HCT116 (cell line): ENCODE measurements around the gene POFUT2. TPM values are rescaled to one million over a fixed set of nuclear protein-coding genes. Genes with fewer than 3 reads are reported as not detected.

ENCODE experiments used
- ATAC-seq: fragments of 200-7000 bp; cut with Tn5 transposase; 2 replicates; pipeline ENCODE4 v1.9.1; 2020; ENCODE audit warnings: mild to moderate bottlenecking, moderate library complexity
- BruUV-seq: library from RNA; stranded (reverse); fragments of 400-500 nt; replicated peaks from 2 replicates; lab custom pipeline; 2021; lab: Mats Ljungman, UMichigan
- CTCF ChIA-PET: fragments of 300-600 bp; sonication (Branson Sonifier 250); formaldehyde crosslinking; loops from one replicate; lab custom pipeline; 2021; ENCODE audit warnings: antibody characterized with exemption; lab: Charles Lee
- POLR2A ChIA-PET: fragments of 300-600, 350-600 bp; sonication (Branson Sonifier 250); formaldehyde crosslinking; loops from one replicate; lab custom pipeline; 2021; ENCODE audit warnings: antibody characterized with exemption; lab: Charles Lee
- RAD21 ChIA-PET, 2 experiments: fragments of 300-600 bp; sonication (Branson Sonifier 250); formaldehyde crosslinking; loops; one replicate each; lab custom pipeline; 2023; ENCODE audit warnings: low total read pairs in 2 of 2; ENCODE audit not compliant: uncharacterized antibody in 2 of 2, unreplicated experiment in 2 of 2, low non-redundant PET in 1 of 2; lab: Charles Lee
- DNase-seq: peaks from one replicate; pipeline ENCODE4 v3.0.0-alpha.2; 2010; ENCODE audit warnings: low read depth, low spot score
- H2AFZ ChIP-seq: fragments of 200-600 bp; shearing (Covaris generic), sonication (generic); 2 replicates; pipeline ENCODE4 v1.6.1; 2017; ENCODE audit warnings: low read depth, mixed run types, mixed read lengths, antibody characterized with exemption, low read length; ENCODE audit not compliant: poor library complexity, severe bottlenecking
- H3K27ac ChIP-seq: 2 replicates; pipeline ENCODE4 v1.5.1; 2012; ENCODE audit warnings: low read depth, low read length
- H3K27me3 ChIP-seq: fragments of 200-600 bp; sonication (generic); 2 replicates; pipeline ENCODE4 v1.6.1; 2016; ENCODE audit warnings: mixed run types, low read length, mixed read lengths; ENCODE audit not compliant: insufficient read depth
- H3K36me3 ChIP-seq, 2 experiments: fragments of 200-500 bp in 1 of 2; fragments of 200-600 bp in 1 of 2; sonication (Bioruptor generic) in 1 of 2; sonication (generic) in 1 of 2; 2 replicates each; pipeline versions ENCODE4 v1.5.1 to v1.6.1; 2014 to 2016; ENCODE audit warnings: low read length in 2 of 2, inconsistent platforms in 1 of 2, mixed read lengths in 1 of 2, mixed run types in 1 of 2; ENCODE audit not compliant: insufficient read depth in 2 of 2, control insufficient read depth in 1 of 2
- H3K4me1 ChIP-seq, 2 experiments: fragments of 200-600 bp in 1 of 2; sonication (generic) in 1 of 2; 2 replicates each; pipeline versions ENCODE4 v1.5.1 to v1.6.1; 2012 to 2017; ENCODE audit warnings: low read length in 2 of 2, inconsistent platforms in 1 of 2, mild to moderate bottlenecking in 1 of 2, mixed read lengths in 1 of 2, mixed run types in 1 of 2, moderate library complexity in 1 of 2; ENCODE audit not compliant: insufficient read depth in 2 of 2, control insufficient read depth in 1 of 2
- H3K4me2 ChIP-seq: fragments of 200-600 bp; sonication (generic); 2 replicates; pipeline ENCODE4 v1.6.1; 2017; ENCODE audit warnings: mixed run types, low read length, mixed read lengths
- H3K4me3 ChIP-seq, 2 experiments: fragments of 200-600 bp in 1 of 2; sonication (generic) in 1 of 2; replicated peaks in 1 of 2; 2 replicates each; pipeline ENCODE4 v1.5.1; 2011 to 2016; ENCODE audit warnings: low read length in 2 of 2, control low read depth in 1 of 2, low read depth in 1 of 2, mild to moderate bottlenecking in 1 of 2, mixed read lengths in 1 of 2, mixed run types in 1 of 2
- H3K79me2 ChIP-seq: fragments of 200-600 bp; sonication (generic); 2 replicates; pipeline ENCODE4 v1.6.1; 2017; ENCODE audit warnings: mild to moderate bottlenecking, mixed run types, low read length, moderate library complexity, mixed read lengths; ENCODE audit not compliant: insufficient read depth
- H3K9ac ChIP-seq: fragments of 200-600 bp; sonication (generic); 2 replicates; pipeline ENCODE4 v1.6.1; 2016; ENCODE audit warnings: low read length, mixed read lengths
- H3K9me2 ChIP-seq: fragments of 200-600 bp; sonication (generic), shearing (Covaris generic); 2 replicates; pipeline ENCODE4 v1.6.1; 2017; ENCODE audit warnings: mixed run types, mild to moderate bottlenecking, moderate library complexity; ENCODE audit not compliant: insufficient read depth
- H3K9me3 ChIP-seq, 2 experiments: fragments of 200-500 bp in 1 of 2; fragments of 200-600 bp in 1 of 2; sonication (Bioruptor generic) in 1 of 2; sonication (generic) in 1 of 2; 2 replicates each; pipeline ENCODE4 v1.6.1; 2014 to 2017; ENCODE audit warnings: low read length in 2 of 2, mixed read lengths in 2 of 2, inconsistent platforms in 1 of 2, low read depth in 1 of 2, mild to moderate bottlenecking in 1 of 2, mixed run types in 1 of 2, moderate library complexity in 1 of 2; ENCODE audit not compliant: control insufficient read depth in 1 of 2, insufficient read depth in 1 of 2
- H4K20me1 ChIP-seq: fragments of 200-600 bp; sonication (generic), shearing (Covaris generic); 2 replicates; pipeline ENCODE4 v1.6.1; 2017; ENCODE audit warnings: mixed run types, mild to moderate bottlenecking, moderate library complexity; ENCODE audit not compliant: insufficient read depth
- ELF1 ChIP-seq: IDR thresholded peaks from 2 replicates; pipeline ENCODE4 v1.6.1; 2012; ENCODE audit warnings: low read depth, borderline replicate concordance
- FOSL1 ChIP-seq: IDR thresholded peaks from 2 replicates; pipeline ENCODE4 v1.6.1; 2012; ENCODE audit warnings: low read depth
- JUND ChIP-seq: IDR thresholded peaks from 2 replicates; pipeline ENCODE4 v1.6.1; 2012
- POLR2A ChIP-seq: IDR thresholded peaks from 2 replicates; pipeline ENCODE4 v1.7.0; 2011; ENCODE audit warnings: borderline replicate concordance; ENCODE audit not compliant: insufficient read depth, insufficient read length; ENCODE audit errors: extremely low read depth
- SRF ChIP-seq: IDR thresholded peaks from 2 replicates; pipeline ENCODE4 v1.6.1; 2012; ENCODE audit warnings: low read depth
- YY1 ChIP-seq: IDR thresholded peaks from 2 replicates; pipeline ENCODE4 v1.6.1; 2011; ENCODE audit warnings: low read length, low read depth, moderate library complexity, mild to moderate bottlenecking; ENCODE audit not compliant: insufficient replicate concordance; ENCODE audit errors: extremely low read depth
- intact Hi-C: fragments of 100-400 bp; cut with micrococcal nuclease; formaldehyde crosslinking; loops from 2 replicates; pipeline ENCODE4 v1.10.0; 2022
- total RNA-seq: library from RNA; stranded (reverse); gene quantifications from one replicate; pipeline ENCODE4 v1.2.1, GENCODE V29; 2021; ENCODE audit not compliant: unreplicated experiment
- TF ChIP-seq, protein P1 (sequence below): IDR thresholded peaks from 2 replicates; pipeline ENCODE4 v1.6.1; 2012
- TF ChIP-seq, protein P2 (sequence below): IDR thresholded peaks from 2 replicates; pipeline ENCODE4 v1.6.1; 2012; ENCODE audit warnings: low read depth

The POFUT2 gene
- total RNA-seq, 1 experiment from 2014 or later, result 20.5 TPM

DNA sequence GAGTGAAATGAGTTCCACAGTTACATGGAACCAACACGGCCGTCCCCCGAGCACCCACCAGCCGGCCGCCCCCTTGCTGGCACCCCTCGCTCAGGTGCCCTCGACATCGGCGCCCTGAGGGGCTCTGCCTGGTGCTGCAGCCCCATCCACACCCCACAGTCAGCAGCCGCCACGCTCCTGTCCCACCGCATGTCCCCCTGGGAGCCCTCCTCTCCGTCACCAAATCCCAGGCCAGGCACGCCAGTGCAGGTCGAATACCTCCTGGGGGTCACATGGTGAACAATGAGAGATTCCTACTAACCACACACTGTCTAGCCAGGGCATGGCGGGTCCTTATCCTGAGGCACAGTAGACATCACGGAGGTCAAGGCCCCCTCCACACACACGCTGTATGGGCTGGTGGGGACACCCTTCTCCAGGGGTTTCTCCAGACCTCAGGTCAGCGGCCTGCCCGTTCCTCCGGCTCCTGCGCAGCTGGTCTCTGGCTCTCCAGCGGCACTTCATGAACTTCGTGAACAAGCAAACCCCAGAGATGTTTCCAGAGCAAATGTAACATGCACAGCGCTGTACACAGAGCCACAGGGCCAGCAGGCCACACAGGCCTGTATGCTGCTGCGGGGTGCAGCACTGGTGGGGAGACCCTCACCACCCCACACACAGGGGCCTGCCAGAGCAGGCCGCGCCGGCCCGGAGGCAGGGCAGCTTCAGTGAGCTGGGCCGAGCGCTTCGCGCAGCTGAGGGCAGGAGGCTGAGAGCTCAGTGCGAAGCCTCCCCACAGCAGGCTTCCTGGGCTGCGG, 21.8 kb downstream of the POFUT2 start:
- H3K79me2 ChIP-seq, result no peaks in the 10 kb centered on the region; the same call in 1 of the 2 replicates
- CTCF ChIA-PET, result no interaction called here
- H3K4me3 ChIP-seq, result no peak overlapping the region
- H3K4me2 ChIP-seq, result no peak overlapping the region
- no peak overlapping the region for H3K27ac ChIP-seq
- RAD21 ChIA-PET, result no interaction called here
- no peak overlapping the region for H3K9ac ChIP-seq
- no peak for ATAC-seq
- peaks cover 14 to 16% of the 10 kb centered on the region in 2 experiments; a peak in 3 of 4 replicates for H3K36me3 ChIP-seq
- H3K9me2 ChIP-seq, result no peaks in the 10 kb centered on the region
- POLR2A ChIA-PET, result no interaction called here
- no peak for DNase-seq
- no peak overlapping the region for H2AFZ ChIP-seq
- 0 out of 4 replicates have a peak, but pooled peaks cover 0 to under 1% of the 10 kb centered on the region in 2 experiments for H3K9me3 ChIP-seq
- no peaks in the 10 kb centered on the region for H3K4me1 ChIP-seq
- BruUV-seq, result no TSS peak
- TF ChIP-seq, protein P1, sequence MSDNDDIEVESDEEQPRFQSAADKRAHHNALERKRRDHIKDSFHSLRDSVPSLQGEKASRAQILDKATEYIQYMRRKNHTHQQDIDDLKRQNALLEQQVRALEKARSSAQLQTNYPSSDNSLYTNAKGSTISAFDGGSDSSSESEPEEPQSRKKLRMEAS, result no peak
- TF ChIP-seq JUND (no peak), FOSL1 (no peak), SRF (no peak), POLR2A (no peak), ELF1 (no peak), YY1 (no peak)
- TF ChIP-seq, protein P2, sequence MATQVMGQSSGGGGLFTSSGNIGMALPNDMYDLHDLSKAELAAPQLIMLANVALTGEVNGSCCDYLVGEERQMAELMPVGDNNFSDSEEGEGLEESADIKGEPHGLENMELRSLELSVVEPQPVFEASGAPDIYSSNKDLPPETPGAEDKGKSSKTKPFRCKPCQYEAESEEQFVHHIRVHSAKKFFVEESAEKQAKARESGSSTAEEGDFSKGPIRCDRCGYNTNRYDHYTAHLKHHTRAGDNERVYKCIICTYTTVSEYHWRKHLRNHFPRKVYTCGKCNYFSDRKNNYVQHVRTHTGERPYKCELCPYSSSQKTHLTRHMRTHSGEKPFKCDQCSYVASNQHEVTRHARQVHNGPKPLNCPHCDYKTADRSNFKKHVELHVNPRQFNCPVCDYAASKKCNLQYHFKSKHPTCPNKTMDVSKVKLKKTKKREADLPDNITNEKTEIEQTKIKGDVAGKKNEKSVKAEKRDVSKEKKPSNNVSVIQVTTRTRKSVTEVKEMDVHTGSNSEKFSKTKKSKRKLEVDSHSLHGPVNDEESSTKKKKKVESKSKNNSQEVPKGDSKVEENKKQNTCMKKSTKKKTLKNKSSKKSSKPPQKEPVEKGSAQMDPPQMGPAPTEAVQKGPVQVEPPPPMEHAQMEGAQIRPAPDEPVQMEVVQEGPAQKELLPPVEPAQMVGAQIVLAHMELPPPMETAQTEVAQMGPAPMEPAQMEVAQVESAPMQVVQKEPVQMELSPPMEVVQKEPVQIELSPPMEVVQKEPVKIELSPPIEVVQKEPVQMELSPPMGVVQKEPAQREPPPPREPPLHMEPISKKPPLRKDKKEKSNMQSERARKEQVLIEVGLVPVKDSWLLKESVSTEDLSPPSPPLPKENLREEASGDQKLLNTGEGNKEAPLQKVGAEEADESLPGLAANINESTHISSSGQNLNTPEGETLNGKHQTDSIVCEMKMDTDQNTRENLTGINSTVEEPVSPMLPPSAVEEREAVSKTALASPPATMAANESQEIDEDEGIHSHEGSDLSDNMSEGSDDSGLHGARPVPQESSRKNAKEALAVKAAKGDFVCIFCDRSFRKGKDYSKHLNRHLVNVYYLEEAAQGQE, result no peak
- no peaks in the 10 kb centered on the region for H4K20me1 ChIP-seq
- no peaks in the 10 kb centered on the region for H3K27me3 ChIP-seq
- intact Hi-C loops, result no loop called here
